GM21515 (cell line): ENCODE data around the gene STN1.

Experiments used
- ATAC-seq: cut with Tn5 transposase; IDR thresholded peaks from one replicate; pipeline ENCODE4 v1.9.1; 2021; ENCODE audit not compliant: unreplicated experiment

STN1 gene

DNA sequence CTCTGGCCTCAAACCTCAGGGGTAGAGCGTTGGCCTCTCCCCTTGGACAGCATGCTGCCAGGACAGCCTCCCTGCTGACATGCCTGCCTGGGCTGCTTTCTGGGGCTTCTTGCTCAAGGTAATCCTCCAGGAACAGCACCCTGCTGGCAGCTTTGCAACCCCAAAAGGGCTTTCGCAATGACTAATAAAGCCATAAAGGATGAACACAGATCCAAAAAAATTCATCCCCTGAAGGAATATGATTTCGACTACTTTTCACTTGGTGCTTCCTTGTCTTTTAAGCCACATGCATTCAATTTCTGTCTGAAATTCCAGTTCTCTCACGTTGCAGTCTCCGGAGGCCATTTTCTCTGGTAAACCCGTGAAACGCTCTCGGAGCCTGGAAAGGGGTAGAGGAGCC is 47.5 kb downstream of the STN1 start:
- ATAC-seq: no peak

DNA sequence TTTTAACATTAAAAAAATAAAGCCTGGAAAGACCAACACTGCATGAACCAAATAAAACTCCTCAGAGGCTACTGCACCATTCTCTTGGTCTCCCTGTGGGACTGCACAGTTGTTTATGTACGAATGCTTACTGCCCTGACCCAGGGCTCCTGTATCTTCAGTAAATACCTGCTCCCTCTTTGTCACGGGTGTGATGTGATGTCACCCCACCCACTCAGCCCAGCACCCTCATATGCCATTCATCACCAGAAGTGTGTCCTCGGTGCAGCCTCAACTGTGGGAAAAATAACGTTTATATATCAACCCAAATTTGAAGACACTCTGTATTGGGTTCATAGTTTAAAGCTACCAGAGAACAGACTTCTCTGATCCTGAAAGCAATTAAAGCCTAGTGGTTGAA is 48.6 kb downstream of the STN1 start:
- ATAC-seq: no peak

DNA sequence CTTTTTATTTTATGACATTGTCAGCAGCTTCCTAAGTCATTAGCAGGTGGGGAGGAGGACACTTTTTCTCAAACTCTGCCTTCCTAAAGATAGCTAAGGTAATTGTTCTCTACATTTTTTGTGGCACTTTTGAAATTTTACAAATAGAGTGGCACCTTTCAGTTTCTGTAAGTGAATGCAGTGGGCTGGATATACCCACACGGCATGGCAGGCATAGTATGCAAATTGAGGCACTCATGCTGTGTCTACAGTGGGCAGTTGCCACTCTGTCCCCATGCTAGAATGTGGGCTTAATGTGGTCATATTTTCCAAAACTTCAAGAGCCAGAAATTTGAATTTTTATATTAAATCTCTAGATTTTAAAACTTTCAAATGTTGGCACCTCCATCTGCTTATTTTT is 49.8 kb downstream of the STN1 start:
- no peak for ATAC-seq

DNA sequence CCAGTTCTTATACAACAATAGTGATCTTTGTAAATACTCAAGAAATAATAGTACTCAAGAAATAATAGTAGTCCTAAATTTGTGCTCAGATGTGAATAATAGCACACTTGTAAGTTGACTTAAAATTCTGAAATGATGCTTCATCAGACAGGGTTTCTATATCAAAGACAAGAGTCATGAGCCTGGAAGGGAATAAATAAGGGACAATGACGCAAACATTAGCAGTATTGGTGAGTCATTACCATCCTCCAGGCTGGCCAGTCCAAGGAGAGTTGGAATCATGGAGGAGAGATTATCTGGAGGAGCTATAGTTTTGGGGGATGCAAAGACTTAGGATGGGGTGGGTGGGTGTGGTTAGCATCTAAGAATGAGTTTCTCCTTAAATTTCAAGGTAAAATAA is 56.5 kb downstream of the STN1 start:
- ATAC-seq: no peak

DNA sequence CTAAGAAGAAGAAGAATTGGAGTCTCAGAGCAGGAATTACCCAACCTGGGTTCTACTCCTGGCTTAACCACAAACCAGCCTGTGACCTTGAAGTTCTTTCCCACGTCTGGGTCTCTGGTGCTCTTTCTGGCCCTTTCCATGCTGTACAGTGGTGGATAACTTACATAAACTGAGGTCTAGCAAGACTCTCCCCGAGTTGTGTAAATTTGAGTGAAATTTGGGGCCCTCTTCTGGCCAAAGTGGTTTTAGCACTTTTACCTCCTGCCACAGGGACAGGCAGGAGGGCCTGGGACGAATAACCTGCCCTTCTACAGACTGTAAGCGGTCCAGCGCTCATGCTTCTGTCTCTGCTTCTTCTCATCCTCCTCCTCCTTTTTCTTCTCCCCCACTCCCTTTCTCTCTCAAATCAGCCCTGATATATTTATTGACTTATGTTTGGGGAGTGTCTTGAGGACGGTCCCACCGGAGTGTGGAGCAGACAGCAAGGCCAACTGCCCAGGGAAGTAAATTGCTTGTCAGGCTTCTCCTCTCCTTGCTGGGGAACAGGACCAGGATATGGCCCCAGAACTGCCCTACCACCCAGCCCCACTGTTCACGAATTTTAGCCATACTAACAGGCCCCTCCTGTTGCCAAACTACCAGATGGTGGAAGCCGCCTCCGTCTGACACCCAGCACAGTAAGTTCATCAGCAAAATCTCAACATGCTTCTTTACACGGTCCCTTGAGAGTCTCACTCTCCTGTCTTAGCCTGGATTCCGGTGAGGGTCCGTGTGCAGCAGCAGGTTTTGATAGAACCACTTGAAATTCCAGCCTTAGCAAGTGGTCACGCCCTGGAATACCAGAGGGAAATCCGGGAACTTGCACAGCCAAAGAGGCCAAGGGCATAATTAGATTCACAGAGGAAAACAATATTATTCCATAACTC is 58.6 kb downstream of the STN1 start:
- no peak for ATAC-seq

DNA sequence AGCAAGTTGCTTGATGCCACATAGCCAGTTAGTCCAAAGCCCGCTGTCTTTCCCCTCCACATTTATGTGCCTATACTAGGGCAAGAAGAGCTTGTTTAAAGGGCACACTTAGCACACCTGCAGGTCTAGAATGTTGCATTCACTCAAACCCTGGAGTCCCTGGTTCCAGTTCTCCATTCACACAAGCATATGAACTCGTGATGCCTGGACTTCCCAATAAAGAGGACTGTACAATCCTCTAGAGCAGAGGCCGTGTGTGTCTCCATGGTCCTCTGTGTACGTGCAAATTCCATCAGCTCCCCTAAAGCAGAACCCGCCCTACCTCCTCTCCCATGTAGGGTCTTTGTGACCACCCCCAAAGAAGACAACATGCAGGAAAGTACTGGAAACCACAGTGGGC is 59.6 kb downstream of the STN1 start:
- no peak for ATAC-seq

DNA sequence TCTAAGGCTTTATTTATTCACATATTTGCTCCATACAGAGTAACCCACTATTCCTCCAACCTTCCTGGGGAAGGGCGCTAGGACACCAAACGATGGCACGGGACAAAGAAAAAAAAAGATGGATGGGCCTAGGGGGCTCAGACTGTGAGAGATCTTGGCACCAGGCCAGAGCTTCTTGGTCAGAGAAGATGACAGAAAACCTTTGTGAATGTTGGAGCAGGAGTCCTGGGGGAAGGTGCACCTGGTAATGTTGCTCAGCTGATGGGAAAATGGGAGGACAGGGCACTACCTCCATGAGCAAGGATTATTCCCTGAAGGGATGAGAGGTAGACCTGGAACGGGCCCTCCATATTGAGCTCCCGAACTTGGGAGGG is 61.2 kb downstream of the STN1 start:
- ATAC-seq: no peak

DNA sequence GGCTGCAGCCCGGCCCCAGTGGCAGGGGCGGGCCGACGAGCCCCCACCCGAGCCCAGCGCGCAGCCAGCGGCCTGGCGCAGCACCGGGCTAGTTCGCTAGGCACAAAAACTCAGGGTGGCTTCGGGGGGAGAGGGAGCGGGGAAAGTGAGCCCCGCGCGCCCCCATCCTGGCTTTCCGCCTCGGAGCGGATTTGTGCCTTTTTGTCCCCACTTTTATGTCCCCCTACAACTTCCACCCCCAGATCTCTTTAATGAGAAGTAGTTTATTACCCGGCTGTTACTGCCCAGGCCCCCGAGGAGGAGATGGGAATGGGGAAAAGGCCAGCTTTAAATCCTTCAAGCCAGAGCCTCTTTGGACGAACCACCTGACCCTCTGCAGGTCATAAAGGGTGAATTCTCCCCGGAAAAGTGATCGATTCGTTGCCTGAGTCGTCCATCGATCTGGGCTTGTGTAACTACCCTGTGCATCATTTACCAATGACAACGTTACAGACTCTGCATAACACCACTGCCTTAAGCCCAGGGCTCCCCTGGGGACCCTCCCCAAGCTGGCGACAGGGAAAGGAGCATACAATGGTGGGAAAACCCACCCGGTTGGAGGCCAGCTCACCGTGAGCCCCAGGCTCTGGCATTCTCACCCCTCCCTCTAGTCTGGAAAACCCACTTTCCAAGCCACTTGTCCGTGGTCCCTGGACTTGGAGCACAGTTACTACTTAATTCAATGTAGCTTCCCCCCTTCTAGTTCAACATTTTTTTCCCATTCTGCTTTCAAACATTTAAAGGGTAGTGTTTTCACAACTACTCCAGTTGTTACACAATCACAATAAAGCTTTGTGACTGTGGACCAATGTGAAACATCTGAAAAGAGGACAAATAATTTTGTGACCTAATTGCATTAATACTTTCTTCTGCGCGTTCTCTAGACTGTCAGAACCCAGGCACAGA is 61.9 kb downstream of the STN1 start:
- ATAC-seq: no peak

DNA sequence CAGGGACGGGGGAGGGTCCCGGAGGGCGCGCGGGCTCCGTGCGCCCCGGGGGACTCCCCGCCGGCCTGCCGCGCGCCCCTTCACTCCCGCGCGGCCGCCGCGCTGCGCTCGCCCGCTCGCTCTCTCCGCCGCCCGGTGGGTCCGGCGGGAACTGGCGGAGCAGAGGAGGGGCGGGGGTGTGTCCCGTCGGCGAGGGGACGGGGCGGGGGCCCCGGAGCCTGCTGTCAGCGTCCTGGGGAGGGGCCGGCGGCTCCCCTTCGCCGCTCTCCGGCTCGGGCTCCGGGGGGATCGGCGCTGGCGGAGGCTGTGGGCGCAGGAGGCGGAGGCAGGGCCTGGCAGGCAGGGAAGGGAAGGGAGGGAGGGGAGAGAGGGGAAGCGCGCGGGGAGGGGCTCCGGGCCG is 62.6 kb downstream of the STN1 start, which contains the start of gene SH3PXD2A:
Gene SH3PXD2A (minus strand): TSS at position 153 of the 400 bp plus-strand sequence. CDS start 310 bp downstream, outside the sequence.
- no peak for ATAC-seq

DNA sequence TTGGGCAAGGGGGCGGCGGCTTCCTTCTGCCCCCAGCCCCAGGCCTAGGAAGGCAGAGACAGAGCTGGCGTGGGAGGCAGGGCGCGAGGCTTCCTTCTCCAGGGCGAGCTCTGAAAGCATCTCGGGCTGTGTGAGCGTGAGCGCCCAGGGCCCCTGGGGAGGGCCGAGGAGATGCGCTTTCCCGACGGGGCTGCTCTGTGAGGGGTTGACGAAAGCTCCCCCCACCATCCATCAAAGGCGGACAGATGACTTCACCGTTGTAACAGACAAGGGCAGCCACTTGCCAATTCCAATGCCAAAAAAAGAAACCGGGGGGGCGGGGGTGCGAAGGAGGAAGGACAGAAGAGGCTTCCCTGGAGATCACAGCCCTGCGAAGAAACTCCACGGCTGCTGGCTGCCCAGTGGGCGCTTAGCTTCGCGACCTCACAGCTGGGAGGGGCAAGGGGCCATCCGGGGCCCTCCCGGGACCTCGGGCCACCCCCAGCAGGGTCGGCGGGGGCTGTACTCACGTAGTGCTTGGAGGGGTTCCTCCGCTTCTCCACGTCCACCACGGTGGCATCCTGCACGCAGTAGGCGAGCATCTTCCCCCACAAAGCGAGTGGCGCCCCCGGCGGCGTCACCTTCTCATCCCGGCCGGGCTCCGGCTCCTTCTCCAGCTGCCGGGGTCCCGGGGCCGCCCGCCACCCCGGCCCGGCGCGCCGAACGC is 63.1 kb downstream of the STN1 start:
- ATAC-seq: no peak

DNA sequence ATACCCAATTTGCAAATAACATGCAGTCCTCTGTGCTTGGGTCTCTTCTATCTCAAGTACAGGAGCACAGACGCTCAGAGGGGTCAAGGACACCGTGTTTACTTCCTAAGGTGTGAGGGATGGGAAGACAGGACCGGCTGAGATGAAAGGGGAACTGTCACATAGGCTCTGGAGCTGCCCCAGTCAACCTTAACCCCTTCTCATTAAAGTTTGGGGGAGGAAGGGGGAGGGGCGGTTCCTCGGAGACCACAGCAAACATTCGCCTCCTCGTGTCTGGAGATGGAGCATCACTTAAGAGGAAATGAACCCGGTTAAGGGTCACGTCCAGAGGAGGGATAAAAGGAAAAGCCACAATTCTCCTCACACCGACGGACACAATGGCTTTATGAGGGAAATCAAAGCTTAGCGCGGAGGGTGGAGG is 63.7 kb downstream of the STN1 start:
- ATAC-seq: no peak

DNA sequence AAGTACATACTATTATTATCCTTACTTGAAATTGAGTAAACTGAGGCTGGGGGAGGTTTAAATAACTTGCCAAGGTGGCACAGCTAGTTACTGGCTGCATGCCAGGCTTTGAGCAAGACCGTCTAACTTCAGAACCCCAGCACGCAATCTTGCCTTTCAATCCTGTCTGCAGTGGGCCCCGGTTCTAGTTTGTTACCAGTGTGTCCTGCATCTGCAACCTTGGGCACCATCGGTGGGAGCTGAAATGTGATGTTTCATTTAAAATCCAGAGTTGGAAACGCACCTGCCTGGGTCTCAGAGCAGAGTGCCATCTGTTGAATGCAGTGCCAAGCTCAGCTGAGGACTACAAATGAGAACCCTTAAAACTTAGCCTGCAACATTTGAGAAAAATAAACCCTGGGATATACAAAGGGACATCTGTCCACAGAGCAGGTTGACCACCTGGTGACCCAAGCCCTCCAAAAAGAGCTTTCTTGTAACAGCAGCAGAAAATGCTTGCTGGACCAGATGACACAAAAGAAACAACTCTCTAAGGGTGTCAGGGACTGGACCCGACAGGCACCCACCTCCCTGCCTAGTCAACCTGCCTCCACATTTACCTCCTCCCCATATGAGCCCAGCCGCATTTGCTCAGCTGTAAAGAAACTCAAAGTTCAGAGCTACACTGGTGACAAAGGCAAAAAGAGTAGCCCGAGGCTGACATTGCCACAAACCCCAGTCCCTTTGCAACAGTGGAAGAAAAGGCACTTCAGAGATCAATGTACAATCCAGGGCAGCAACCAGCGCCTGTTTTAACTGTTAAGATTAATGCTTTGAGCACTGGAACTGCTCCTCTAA is 64.3 kb downstream of the STN1 start:
- no peak for ATAC-seq

DNA sequence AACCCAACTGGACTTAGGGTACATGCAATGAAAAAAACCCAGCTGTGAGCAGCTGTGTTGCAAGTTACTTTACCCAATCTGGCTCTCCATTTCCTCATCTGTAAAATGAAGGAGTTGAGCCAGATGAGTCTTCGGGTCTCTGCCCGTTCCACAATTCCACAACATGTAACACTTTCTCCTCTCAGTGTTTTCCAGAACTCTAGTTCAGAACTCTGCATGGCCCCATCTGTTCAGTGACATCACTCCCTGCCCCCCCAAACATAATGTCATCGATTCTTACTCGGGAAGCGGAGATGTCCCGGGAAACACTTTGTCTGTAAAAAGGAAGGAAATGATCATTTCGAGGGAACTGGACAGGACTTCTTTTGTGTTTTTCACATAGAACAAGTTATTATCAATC is 65.1 kb downstream of the STN1 start:
- no peak for ATAC-seq

DNA sequence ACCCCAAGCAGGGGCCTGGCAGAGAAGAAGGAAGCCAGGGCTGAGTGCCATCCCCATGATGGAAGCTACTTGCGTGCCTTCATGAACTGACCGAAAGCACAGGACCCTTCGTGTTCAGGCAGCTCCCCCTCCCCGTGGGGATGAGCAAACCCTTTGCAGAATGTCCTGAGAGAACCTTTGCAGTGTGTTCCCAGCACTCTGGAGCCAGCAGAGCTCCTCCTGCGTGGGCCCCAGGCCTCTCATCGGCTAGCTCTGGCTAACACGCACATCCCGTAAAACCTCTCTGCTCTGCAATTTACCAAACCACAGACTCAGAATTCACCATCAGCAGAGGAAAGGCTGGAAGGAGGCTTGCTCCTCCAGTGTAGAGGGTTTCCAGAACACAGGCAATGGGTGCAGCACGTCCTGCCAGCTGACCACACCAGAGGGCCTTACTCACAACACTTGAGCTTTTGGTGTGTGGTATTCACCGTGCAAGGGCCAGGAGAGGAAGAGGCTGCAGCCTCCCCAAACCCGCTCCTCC is 65.7 kb downstream of the STN1 start:
- ATAC-seq: no peak

DNA sequence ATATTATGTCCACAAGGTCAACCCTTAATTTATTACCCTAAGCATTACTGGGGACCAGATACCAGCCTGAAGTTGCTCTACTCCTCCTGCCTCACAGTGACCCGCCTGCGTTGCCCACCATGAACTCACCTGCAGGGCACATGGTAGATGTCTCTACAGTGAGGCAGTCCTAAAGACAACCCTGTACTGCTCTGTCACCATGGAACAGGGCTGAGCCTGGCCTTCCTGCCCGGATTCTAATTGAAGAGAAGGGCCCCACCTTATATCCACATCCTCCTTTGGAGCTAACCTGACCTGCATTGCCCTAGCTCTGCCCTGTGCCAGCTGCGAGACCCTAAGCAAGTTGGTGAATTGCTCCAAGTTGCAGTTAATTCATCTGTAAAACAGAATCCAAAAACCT is 66.7 kb downstream of the STN1 start:
- no peak for ATAC-seq

DNA sequence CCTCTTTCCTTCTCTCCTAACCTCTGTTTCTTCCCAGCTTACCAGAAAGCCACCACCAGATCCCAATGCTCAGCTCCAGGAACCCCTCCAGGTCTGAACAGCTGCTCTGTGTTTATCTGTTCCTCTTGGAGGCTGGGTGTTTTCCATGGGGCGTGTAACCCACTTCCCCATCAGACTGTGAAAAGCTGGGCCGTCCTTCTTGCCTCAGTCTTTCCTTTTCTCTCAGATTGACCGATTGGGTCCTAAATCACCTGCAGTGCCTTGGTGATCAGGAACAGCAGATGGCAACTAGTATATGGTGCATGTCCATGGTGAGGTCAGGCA is 67.5 kb downstream of the STN1 start:
- no peak for ATAC-seq

DNA sequence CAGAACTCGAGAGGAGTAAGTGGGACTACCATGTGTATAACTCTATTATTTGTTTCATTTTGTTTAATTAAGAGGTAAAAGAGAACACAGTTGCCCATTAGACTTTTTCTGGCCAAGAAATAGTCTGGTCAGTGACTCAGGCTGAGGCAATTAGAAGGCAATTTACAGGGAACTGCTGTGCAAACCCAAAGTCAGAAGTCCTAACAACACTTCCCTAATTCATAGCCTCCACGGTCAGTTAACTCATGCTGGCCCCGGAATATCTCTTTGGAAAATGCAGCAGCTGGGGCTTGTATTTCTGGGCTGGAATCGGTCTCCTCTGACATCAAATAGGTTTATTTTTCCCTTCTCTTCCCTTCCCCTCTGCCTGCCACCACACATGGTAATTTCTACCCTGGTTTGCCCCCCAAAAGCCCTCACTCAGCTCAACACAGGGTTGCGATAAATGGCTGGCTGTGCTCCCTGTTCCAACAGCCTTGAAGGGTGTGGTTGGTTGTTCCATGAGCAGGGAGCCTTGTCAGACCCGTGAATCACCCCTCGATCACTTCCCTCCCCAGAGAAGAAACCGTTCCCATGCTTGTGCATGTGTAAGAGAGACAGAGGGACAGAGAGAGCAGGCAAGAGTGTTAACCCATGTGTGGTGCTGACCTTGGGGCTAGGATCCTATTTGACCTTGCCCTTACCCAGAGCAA is 68.0 kb downstream of the STN1 start:
- no peak for ATAC-seq

DNA sequence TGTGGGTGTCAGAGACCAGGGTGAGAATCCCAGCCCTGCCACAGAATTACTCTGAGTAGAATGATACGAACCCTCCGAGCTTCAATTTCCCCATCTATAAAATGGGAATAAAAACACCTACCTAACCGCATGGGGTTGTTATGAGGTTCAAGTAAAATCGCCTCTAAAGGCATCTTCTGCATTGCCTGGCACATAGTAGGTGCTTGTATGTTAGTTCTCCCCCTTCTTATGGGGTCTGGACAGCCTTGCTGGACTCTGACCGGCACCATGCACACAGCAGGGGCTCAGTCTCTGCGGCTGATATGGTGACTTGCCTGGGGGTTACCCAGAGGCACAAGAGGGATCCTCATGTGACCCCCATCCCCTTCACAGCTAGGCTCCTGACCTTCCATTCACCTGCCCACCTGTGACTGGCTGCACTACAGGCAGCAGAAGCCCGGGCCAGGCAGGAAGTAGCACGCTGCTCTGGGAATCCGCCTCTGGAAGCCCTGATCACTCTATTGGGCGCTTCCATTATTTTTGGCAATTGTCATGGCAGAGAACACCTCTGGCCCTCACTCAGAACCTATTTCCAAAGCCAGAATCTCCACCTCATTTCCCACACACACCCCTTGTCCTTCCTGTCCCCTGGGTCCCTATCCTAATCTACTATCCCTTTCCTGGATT is 68.6 kb downstream of the STN1 start:
- no peak for ATAC-seq

DNA sequence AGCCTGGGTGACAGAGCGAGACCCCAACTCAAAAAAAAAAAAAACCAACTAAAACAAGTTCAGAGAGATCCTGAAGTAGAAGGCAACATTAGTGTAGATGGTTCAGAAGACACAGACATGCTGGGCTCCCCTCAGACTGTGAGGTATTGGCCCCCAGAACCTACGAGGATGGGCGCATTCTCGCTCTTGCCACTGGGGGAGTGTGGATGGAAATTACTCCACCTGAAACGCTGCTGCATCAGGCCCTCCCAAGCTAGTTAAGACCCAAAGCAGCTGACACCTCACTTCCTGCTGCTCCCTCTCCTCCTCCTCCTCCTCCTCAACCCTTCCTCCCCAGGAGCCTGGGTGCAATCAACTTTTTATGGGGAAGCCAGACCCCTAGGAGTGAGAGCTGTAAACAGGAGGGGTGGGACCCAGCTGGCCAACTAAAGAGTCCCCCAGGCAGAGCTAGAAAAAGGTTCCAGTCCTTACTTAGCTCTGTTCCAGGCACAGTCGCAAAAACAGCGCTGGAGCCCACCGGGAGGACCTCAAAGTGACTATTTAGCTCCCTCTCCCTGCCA is 70.0 kb downstream of the STN1 start:
- ATAC-seq: no peak
